Renal cortical epithelial cell (primary cell): ENCODE data around the gene TYSND1. TPM values are rescaled to one million over a fixed set of nuclear protein-coding genes. Genes with fewer than 3 reads are reported as not detected.
A peak's percentile ranks its signal among the peaks of the same experiment; 100 is the strongest.
"Not testable (repeated sequence)": the region's sequence is repeated elsewhere in the genome, so short reads cannot be mapped to it uniquely, and the experiment has no call there.

Experiments used
- DNase-seq: peaks from one replicate; pipeline ENCODE4 v3.0.0-alpha.2; 2011; ENCODE audit warnings: low read depth
- total RNA-seq: library from RNA; depleted of rRNA; stranded (reverse); fragments of >200 nt; gene quantifications from 2 replicates; pipeline ENCODE4 v1.2.3, GENCODE V29; 2014

Gene TYSND1
- 12.2 and 15.6 TPM in 2 replicates for total RNA-seq

- peak; percentile 96 for DNase-seq
These were observed at the start of gene TYSND1 for GRCh38 chr10:70146489-70147258. TSS of gene TYSND1 (minus strand) at chr10:70146700. CDS start at chr10:70146586, 114 bp downstream.

- DNase-seq: peak; percentile 78
These were observed 46.9 kb upstream of the TYSND1 start for GRCh38 chr10:70193391-70193844.

- no peak for DNase-seq
These were observed 45.9 kb upstream of the TYSND1 start for GRCh38 chr10:70192326-70192968.

DNA sequence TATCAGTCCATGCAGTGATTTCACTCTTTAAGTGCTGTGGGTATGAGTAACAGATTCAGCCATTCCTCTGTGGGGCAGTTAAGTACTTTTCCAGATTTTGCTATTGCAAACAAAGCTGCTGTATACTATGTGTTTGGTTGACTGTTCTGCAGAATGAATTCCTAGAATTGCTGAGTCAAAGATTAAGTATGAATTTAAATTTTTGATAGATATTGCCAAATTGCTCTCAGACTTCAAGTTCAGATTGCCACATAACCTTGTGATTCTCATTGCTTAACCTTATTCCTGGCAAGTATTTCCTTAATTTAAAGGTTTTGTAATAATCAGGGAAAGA lies 45.4 kb upstream of the TYSND1 start:
- DNase-seq: peak; percentile 90

- DNase-seq: peak; percentile 81
These were observed 44.9 kb upstream of the TYSND1 start for GRCh38 chr10:70191161-70191971.

GRCh38 chr10:70190581-70190980 lies 44.1 kb upstream of the TYSND1 start:
- DNase-seq: no peak

- DNase-seq: no peak
These were observed 43.6 kb upstream of the TYSND1 start for GRCh38 chr10:70190102-70190501.

- no peak for DNase-seq
These were observed 42.3 kb upstream of the TYSND1 start for GRCh38 chr10:70188768-70189167.

- no peak for DNase-seq
These were observed 40.1 kb upstream of the TYSND1 start for GRCh38 chr10:70186571-70186970.

- DNase-seq: no peak
These were observed 39.6 kb upstream of the TYSND1 start for GRCh38 chr10:70186090-70186489.

- no peak for DNase-seq
These were observed 36.8 kb upstream of the TYSND1 start for GRCh38 chr10:70183304-70183703.

DNA sequence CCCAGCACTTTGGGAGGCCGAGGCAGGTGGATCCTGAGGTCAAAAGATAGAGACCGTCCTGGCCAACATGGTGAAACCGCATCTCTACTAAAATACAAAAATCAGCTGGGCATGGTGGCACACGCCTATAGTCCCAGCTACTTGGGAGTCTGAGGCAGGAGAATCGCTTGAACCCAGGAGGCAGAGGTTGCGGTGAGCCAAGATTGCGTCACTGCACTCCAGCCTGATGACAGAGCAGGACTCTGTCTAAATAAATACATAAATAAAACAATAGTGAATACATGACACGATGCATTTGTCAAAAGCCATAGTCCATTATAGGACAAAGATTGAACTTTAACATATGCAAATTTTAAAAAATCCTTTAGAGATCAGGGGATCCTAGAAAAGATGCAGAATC lies 32.7 kb upstream of the TYSND1 start:
- DNase-seq: not testable (repeated sequence)

- DNase-seq: no peak
These were observed 31.7 kb upstream of the TYSND1 start for GRCh38 chr10:70178139-70178725.

DNA sequence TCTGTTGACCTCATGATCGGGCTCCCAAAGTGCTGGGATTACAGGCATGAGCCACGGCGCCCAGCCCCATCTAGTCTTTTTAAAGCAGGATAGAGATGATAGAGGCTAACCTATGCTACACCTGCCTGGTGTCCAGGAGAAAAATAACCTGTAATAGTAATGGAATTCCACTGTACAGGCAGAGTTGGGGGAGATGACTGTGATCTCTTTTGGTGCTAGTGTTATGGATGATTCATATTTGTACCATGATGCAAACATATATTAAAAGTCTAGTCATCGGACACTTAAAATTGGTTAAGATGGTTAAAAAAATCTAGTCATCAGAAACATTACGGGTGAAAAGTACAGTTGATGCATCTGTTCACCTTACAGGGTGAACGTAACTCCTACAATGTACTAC lies 29.9 kb upstream of the TYSND1 start:
- no peak for DNase-seq

DNA sequence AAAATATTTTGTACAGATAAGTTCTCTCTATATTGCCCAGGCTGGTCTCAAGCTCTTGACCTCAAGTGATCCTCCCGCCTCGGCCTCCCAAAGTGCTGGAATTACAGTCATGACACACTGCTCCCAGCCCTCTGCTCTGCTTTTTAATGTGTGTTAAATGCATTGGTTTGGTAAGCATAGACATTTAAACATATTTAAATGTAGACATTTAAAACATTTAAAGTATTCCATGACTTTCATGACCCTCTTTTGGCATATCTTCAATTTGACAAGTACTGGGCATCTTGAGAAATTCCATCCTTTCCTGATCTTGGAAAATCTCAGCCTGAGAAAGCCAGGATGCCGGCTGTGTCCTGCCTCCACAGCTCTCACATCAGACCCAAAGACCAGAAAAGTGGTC lies 29.0 kb upstream of the TYSND1 start:
- DNase-seq: no peak

DNA sequence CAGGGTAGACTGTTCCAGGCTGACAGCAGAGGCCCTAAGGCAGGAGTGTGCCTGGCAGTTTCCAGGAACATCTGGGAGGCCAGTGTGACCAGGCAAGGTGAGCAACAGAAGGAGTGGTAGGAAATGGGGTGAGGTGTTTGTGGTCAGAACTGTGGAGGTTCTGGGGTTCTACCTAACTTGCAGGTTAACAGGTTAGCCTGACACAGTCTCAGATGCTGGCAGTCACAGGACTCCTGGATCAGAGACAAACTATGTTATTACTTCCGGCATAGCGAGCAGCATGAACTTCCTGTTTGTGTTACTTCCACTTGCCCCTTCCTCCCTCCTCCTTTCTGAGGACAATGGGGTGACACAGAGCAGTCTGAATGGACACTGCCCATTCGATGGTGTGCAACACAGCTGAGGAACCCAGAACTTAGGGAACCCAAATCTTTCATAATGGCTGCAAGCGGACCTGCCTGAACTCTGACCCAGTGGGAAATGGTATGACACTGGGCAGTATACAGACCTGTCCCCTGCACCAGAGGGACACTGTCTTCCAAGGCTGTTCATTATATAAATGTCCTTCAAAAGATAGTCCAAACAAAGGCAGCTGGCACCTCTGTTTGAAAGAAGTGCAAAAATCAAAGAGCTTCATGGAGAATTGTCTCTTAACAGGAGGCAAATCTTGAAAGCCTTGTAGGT lies 27.7 kb upstream of the TYSND1 start:
- peak; percentile 34 for DNase-seq

GRCh38 chr10:70169649-70170364 lies 23.3 kb upstream of the TYSND1 start:
- no peak for DNase-seq

GRCh38 chr10:70169011-70169410 lies 22.5 kb upstream of the TYSND1 start:
- no peak for DNase-seq

DNA sequence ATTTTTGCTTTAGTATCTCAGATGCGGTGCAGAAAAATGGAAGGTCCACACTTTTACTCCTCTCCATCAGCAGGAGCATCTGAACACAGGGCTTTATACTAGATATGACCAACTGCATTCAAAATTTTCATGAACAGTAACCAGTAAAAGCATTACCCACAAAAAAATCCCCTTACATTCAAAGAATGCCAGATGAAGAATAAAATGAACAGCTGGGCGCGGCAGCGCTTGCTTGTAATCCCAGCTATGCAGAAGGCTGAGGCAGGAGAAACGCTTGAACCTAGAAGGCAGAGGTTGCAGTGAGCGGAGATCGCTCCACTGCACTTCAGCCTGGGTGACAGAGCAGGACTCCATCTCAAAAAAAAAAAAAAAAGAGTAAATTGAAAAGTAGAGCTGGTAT lies 20.7 kb upstream of the TYSND1 start:
- DNase-seq: no peak

- DNase-seq: no peak
These were observed 19.9 kb upstream of the TYSND1 start for GRCh38 chr10:70166394-70166793.

DNA sequence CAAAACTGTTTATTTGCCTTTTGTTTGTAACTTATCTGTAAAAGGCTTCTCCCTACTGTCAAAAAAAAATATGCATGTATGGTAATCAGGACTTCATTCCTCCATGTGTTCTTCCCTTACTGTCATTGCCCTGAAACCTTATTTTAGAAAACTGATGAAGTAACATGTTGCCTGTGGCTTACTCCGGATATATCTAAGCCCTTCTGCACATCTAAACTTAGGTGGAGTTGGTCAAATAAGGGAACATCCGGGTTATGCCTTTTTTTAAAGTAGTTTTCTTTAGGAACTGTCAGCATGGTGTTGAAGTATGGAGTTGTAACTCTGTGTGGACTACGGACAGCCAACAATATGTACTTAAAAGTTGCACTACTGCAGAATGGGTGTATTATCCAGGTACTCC lies 17.7 kb upstream of the TYSND1 start:
- no peak for DNase-seq
